ENCODE results near the gene SPTAN1. TPM values are rescaled to one million over a fixed set of nuclear protein-coding genes. Genes with fewer than 3 reads are reported as not detected.
"Not testable (repeated sequence)": the region's sequence is repeated elsewhere in the genome, so short reads cannot be mapped to it uniquely, and the experiment has no call there.

The SPTAN1 gene
- total and polyA plus RNA-seq, 4 donors, result 94.4 to 504 (median 310) TPM

DNA sequence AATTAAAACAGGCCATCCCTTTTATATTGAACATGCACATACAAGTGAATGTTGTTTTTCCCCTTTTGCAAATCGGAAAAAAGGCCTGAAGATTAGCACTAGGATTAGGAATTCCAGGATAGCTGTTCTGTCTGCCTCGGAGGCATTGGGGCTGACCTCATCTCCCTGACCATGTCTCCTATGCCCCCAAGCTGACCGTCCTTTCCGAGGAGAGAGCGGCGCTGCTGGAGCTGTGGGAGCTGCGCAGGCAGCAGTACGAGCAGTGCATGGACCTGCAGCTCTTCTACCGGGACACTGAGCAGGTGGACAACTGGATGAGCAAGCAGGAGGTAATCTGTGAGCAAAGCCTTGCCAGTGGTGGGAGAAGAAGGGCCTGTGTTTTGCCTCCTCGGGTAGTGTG is 28.3 kb downstream of the SPTAN1 start:
- Histone ChIP-seq H3K4me1 (ENCODE audit: control insufficient read depth in 1 of 2, insufficient read depth in 2 of 2, low read length in 2 of 2) (no peaks in the 10 kb centered on the region), H3K9me3 (ENCODE audit: control insufficient read depth, low read length) (no peaks in the 10 kb centered on the region), H3K27me3 (ENCODE audit: control insufficient read depth in 1 of 2, insufficient read depth in 2 of 2, low read length in 1 of 2) (no peaks in the 10 kb centered on the region), H3K4me3 (ENCODE audit: low read length in 2 of 2) (no peak overlapping the region), H3K36me3 (ENCODE audit: control insufficient read depth in 1 of 2, insufficient read depth in 2 of 2, low read length in 1 of 2) (peaks cover 32 to 37% of the 10 kb centered on the region in 2 donors), H3K27ac (ENCODE audit: low read depth in 1 of 2, low read length in 2 of 2) (no peak overlapping the region)
- 89 to 90% methylated on average over 10 of the region's 10 CpGs for WGBS, 2 donors
- DNase-seq (no peak), ATAC-seq (ENCODE audit: low FRiP score) (no peak)
- intact Hi-C loops (cut with DNase I), result no loop called here

DNA sequence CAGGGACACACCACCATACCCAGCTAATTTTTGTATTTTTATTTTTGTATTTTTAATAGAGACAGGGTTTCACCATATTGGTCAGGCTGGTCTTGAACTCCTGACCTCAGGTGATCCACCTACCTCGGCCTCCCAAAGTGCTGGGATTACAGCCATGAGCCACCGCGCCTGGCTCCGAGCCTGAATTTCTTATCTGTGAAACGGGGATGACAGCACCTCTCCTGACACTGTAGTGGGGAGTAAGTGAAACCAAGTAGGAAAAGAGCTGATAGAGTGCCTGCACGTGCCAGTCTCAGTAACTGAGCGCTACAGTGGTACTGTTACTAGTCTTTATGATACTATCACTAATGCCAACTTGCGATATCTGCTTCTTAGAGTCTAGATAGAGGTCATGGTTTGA is 32.8 kb downstream of the SPTAN1 start:
- H3K4me1 ChIP-seq (ENCODE audit: control insufficient read depth in 1 of 2, insufficient read depth in 2 of 2, low read length in 2 of 2); DNase-seq; intact Hi-C loops (cut with DNase I); H3K27me3 ChIP-seq (ENCODE audit: control insufficient read depth in 1 of 2, insufficient read depth in 2 of 2, low read length in 1 of 2); ATAC-seq (ENCODE audit: low FRiP score); H3K27ac ChIP-seq (ENCODE audit: low read depth in 1 of 2, low read length in 2 of 2); H3K9me3 ChIP-seq (ENCODE audit: control insufficient read depth, low read length); H3K4me3 ChIP-seq (ENCODE audit: low read length in 2 of 2): not testable (repeated sequence)
- H3K36me3 ChIP-seq (ENCODE audit: control insufficient read depth in 1 of 2, insufficient read depth in 2 of 2, low read length in 1 of 2), result peaks cover 20 to 29% of the 10 kb centered on the region in 2 donors
- WGBS, 2 donors, result 76 to 78% methylated on average over 8 of the region's 8 CpGs

DNA sequence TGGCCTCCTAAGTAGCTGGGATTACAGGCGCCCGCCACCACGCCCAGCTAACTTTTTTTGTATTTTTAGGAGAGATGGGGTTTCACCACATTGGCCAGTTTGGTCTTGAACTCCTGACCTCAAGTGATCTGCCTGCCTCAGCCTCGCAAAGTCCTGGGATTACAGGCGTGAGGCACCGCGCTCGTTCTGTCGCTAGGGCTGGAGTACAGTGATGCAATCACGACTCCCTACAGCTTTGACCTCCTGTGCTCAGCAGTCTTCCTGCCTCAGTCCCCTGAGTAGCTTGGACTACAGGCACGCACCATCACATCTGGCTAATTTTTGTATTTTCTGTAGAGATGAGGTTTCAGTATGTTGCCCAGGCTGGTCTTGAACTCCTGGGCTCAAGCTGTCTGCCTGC is 34.5 kb downstream of the SPTAN1 start:
- H3K4me3 ChIP-seq (ENCODE audit: low read length in 2 of 2); H3K27me3 ChIP-seq (ENCODE audit: control insufficient read depth in 1 of 2, insufficient read depth in 2 of 2, low read length in 1 of 2); H3K9me3 ChIP-seq (ENCODE audit: control insufficient read depth, low read length); H3K4me1 ChIP-seq (ENCODE audit: control insufficient read depth in 1 of 2, insufficient read depth in 2 of 2, low read length in 2 of 2); H3K27ac ChIP-seq (ENCODE audit: low read depth in 1 of 2, low read length in 2 of 2); ATAC-seq (ENCODE audit: low FRiP score); DNase-seq; intact Hi-C loops (cut with DNase I): not testable (repeated sequence)
- H3K36me3 ChIP-seq (ENCODE audit: control insufficient read depth in 1 of 2, insufficient read depth in 2 of 2, low read length in 1 of 2), result peaks cover 18 to 31% of the 10 kb centered on the region in 2 donors
- WGBS, 2 donors, result 83 to 89% methylated on average over 11 of the region's 11 CpGs

GRCh38 chr9:128587453-128587852 is 35.1 kb downstream of the SPTAN1 start:
- Histone ChIP-seq H3K36me3 (ENCODE audit: control insufficient read depth in 1 of 2, insufficient read depth in 2 of 2, low read length in 1 of 2) (peaks cover 14 to 28% of the 10 kb centered on the region in 2 donors), H3K27me3 (ENCODE audit: control insufficient read depth in 1 of 2, insufficient read depth in 2 of 2, low read length in 1 of 2) (no peaks in the 10 kb centered on the region), H3K4me3 (ENCODE audit: low read length in 2 of 2) (no peak overlapping the region), H3K4me1 (ENCODE audit: control insufficient read depth in 1 of 2, insufficient read depth in 2 of 2, low read length in 2 of 2) (no peaks in the 10 kb centered on the region), H3K9me3 (ENCODE audit: control insufficient read depth, low read length) (no peaks in the 10 kb centered on the region), H3K27ac (ENCODE audit: low read depth in 1 of 2, low read length in 2 of 2) (no peak overlapping the region)
- intact Hi-C loops (cut with DNase I), result no loop called here
- DNase-seq, result no peak
- WGBS, 2 donors, result 72 to 78% methylated on average over 6 of the region's 6 CpGs
- no peak for ATAC-seq (ENCODE audit: low FRiP score)

GRCh38 chr9:128588581-128589233 is 36.3 kb downstream of the SPTAN1 start:
- H3K27ac ChIP-seq (ENCODE audit: low read depth in 1 of 2, low read length in 2 of 2), result no peak overlapping the region
- WGBS, 2 donors, result 83 to 87% methylated on average over 11 of the region's 11 CpGs
- H3K4me1 ChIP-seq (ENCODE audit: control insufficient read depth in 1 of 2, insufficient read depth in 2 of 2, low read length in 2 of 2), result no peaks in the 10 kb centered on the region
- no peaks in the 10 kb centered on the region for H3K9me3 ChIP-seq (ENCODE audit: control insufficient read depth, low read length)
- H3K36me3 ChIP-seq (ENCODE audit: control insufficient read depth in 1 of 2, insufficient read depth in 2 of 2, low read length in 1 of 2), result peaks cover 15 to 26% of the 10 kb centered on the region in 2 donors
- no peak overlapping the region for H3K4me3 ChIP-seq (ENCODE audit: low read length in 2 of 2)
- no peaks in the 10 kb centered on the region for H3K27me3 ChIP-seq (ENCODE audit: control insufficient read depth in 1 of 2, insufficient read depth in 2 of 2, low read length in 1 of 2)
- DNase-seq, result no peak
- intact Hi-C loops (cut with DNase I), result no loop called here
- ATAC-seq (ENCODE audit: low FRiP score), result no peak

DNA sequence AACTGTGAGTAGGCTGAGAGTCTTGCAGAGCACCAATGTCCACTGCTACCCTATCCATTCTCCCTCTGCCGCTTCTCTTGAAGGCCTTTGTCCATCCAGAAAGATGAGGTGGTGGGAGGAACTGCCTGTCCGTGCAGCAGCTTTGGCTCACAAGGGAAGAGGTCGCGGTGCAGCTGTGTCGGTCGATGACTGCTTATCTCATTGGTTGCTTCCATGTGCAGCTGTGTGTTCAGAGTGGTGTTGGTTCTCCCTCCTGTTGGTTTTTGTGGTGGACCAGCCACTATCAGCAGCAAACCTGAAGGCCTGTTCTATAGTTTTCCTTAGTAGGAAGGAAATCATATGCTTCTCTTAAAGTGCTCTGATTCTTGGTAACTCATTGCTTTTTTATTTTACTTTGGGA is 40.7 kb downstream of the SPTAN1 start:
- WGBS, 2 donors, result 82 to 87% methylated on average over 6 of the region's 6 CpGs

GRCh38 chr9:128593856-128594255 is 41.5 kb downstream of the SPTAN1 start:
- intact Hi-C loops (cut with DNase I), result no loop called here
- ATAC-seq (ENCODE audit: low FRiP score) (no peak), DNase-seq (no peak)
- Histone ChIP-seq H3K4me1 (ENCODE audit: control insufficient read depth in 1 of 2, insufficient read depth in 2 of 2, low read length in 2 of 2) (no peaks in the 10 kb centered on the region), H3K9me3 (ENCODE audit: control insufficient read depth, low read length) (no peaks in the 10 kb centered on the region), H3K27ac (ENCODE audit: low read depth in 1 of 2, low read length in 2 of 2) (no peak overlapping the region), H3K27me3 (ENCODE audit: control insufficient read depth in 1 of 2, insufficient read depth in 2 of 2, low read length in 1 of 2) (no peaks in the 10 kb centered on the region), H3K4me3 (ENCODE audit: low read length in 2 of 2) (no peak overlapping the region), H3K36me3 (ENCODE audit: control insufficient read depth in 1 of 2, insufficient read depth in 2 of 2, low read length in 1 of 2) (peaks cover 11 to 12% of the 10 kb centered on the region in 2 donors)
- WGBS, 2 donors, result 88 to 89% methylated on average over 9 of the region's 9 CpGs

More for the DNA sequence above, 40.7 kb downstream of the SPTAN1 start:
- Histone ChIP-seq H3K4me3 (ENCODE audit: low read length in 2 of 2) (no peak overlapping the region), H3K9me3 (ENCODE audit: control insufficient read depth, low read length) (no peaks in the 10 kb centered on the region), H3K27ac (ENCODE audit: low read depth in 1 of 2, low read length in 2 of 2) (no peak overlapping the region), H3K4me1 (ENCODE audit: control insufficient read depth in 1 of 2, insufficient read depth in 2 of 2, low read length in 2 of 2) (no peaks in the 10 kb centered on the region), H3K36me3 (ENCODE audit: control insufficient read depth in 1 of 2, insufficient read depth in 2 of 2, low read length in 1 of 2) (peaks cover 9 to 12% of the 10 kb centered on the region in 2 donors), H3K27me3 (ENCODE audit: control insufficient read depth in 1 of 2, insufficient read depth in 2 of 2, low read length in 1 of 2) (no peaks in the 10 kb centered on the region)
- ATAC-seq (ENCODE audit: low FRiP score) (no peak), DNase-seq (no peak)
- intact Hi-C loops (cut with DNase I), result no loop called here

DNA sequence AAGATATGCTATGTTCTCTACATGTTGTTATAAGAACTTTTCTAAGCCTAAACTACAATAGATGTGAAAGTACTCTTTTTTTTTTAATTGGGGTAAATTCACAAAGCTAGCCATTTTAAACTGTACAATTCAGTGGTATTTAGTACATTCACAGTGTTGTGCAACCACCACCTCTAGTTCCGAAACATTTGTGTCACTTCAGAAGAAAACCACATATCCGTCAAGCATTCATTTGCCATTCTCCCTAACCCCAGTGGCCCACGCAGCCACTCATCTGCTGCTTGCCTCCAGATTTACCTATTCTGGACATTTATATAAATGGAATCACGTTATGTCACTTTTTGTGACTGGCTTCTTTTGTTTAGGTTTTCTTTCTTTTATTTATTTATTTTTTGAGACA is 43.1 kb downstream of the SPTAN1 start:
- no peaks in the 10 kb centered on the region for H3K4me1 ChIP-seq (ENCODE audit: control insufficient read depth in 1 of 2, insufficient read depth in 2 of 2, low read length in 2 of 2)
- H3K4me3 ChIP-seq (ENCODE audit: low read length in 2 of 2), result no peak overlapping the region
- H3K27me3 ChIP-seq (ENCODE audit: control insufficient read depth in 1 of 2, insufficient read depth in 2 of 2, low read length in 1 of 2), result no peaks in the 10 kb centered on the region
- H3K27ac ChIP-seq (ENCODE audit: low read depth in 1 of 2, low read length in 2 of 2), result no peak overlapping the region
- 88 to 89% methylated on average over 4 of the region's 4 CpGs for WGBS, 2 donors
- intact Hi-C loops (cut with DNase I), result no loop called here
- ATAC-seq (ENCODE audit: low FRiP score) (no peak), DNase-seq (no peak)
- peaks cover 11 to 14% of the 10 kb centered on the region in 2 donors for H3K36me3 ChIP-seq (ENCODE audit: control insufficient read depth in 1 of 2, insufficient read depth in 2 of 2, low read length in 1 of 2)
- H3K9me3 ChIP-seq (ENCODE audit: control insufficient read depth, low read length), result no peaks in the 10 kb centered on the region

GRCh38 chr9:128600099-128600498 is 47.7 kb downstream of the SPTAN1 start:
- no peak for DNase-seq
- no peaks in the 10 kb centered on the region for H3K4me1 ChIP-seq (ENCODE audit: control insufficient read depth in 1 of 2, insufficient read depth in 2 of 2, low read length in 2 of 2)
- H3K9me3 ChIP-seq (ENCODE audit: control insufficient read depth, low read length), result no peaks in the 10 kb centered on the region
- no peak overlapping the region for H3K4me3 ChIP-seq (ENCODE audit: low read length in 2 of 2)
- peaks cover 8 to 17% of the 10 kb centered on the region in 2 donors for H3K36me3 ChIP-seq (ENCODE audit: control insufficient read depth in 1 of 2, insufficient read depth in 2 of 2, low read length in 1 of 2)
- no peak for ATAC-seq (ENCODE audit: low FRiP score)
- intact Hi-C loops (cut with DNase I), result no loop called here
- H3K27me3 ChIP-seq (ENCODE audit: control insufficient read depth in 1 of 2, insufficient read depth in 2 of 2, low read length in 1 of 2), result no peaks in the 10 kb centered on the region
- 72 to 73% methylated on average over 4 of the region's 4 CpGs for WGBS, 2 donors
- H3K27ac ChIP-seq (ENCODE audit: low read depth in 1 of 2, low read length in 2 of 2), result no peak overlapping the region

All from aorta (tissue), 5 donors.